SK-N-SH (cell line): ENCODE measurements around the gene BCAP31. TPM values are rescaled to one million over a fixed set of nuclear protein-coding genes. Genes with fewer than 3 reads are reported as not detected.

ENCODE experiments used
- CTCF ChIA-PET: fragments of 300-600, 350-600 bp; formaldehyde crosslinking; extraction: SDS; loops from one replicate; lab custom pipeline; 2021; lab: Yijun Ruan, JAX
- POLR2A ChIA-PET: fragments of 350-600 bp; sonication (Branson Sonifier 250); formaldehyde crosslinking; extraction: SDS; loops from one replicate; lab custom pipeline; 2020; ENCODE audit warnings: antibody characterized with exemption, inconsistent platforms; lab: Yijun Ruan, JAX
- DNase-seq: peaks from one replicate; pipeline ENCODE4 v3.0.0; 2012
- H2AFZ ChIP-seq: fragments of 200-600 bp; sonication (generic); 2 replicates; pipeline ENCODE4 v1.8.1; 2016; ENCODE audit warnings: antibody characterized with exemption, mild to moderate bottlenecking, low read depth
- H3F3A ChIP-seq: fragments of 200-600 bp; sonication (generic); replicated peaks from 2 replicates; pipeline ENCODE3; 2016; ENCODE audit warnings: antibody characterized with exemption, mild to moderate bottlenecking; ENCODE audit not compliant: insufficient read depth
- H3K27ac ChIP-seq, 2 experiments: fragments of 200-500 bp in 1 of 2; fragments of 200-600 bp in 1 of 2; sonication (Bioruptor generic) in 1 of 2; sonication (generic), shearing (Covaris generic) in 1 of 2; 2 replicates each; pipeline versions ENCODE4 v1.5.1 to v1.6.1; 2014 to 2016; ENCODE audit warnings: low read depth in 2 of 2, inconsistent platforms in 1 of 2, low read length in 1 of 2, mild to moderate bottlenecking in 1 of 2, mixed read lengths in 1 of 2
- H3K27me3 ChIP-seq: fragments of 200-600 bp; sonication (generic), shearing (Covaris generic); 2 replicates; pipeline ENCODE4 v1.6.1; 2016; ENCODE audit warnings: mixed run types; ENCODE audit not compliant: insufficient read depth
- H3K36me3 ChIP-seq, 2 experiments: fragments of 200-500 bp in 1 of 2; fragments of 200-600 bp in 1 of 2; sonication (Bioruptor generic) in 1 of 2; sonication (generic) in 1 of 2; replicated peaks in 1 of 2; 2 replicates each; pipeline versions ENCODE3 to v1.5.1; 2014 to 2016; ENCODE audit warnings: low read length in 1 of 2, mild to moderate bottlenecking in 1 of 2; ENCODE audit not compliant: insufficient read depth in 2 of 2, control insufficient read depth in 1 of 2
- H3K4me1 ChIP-seq, 2 experiments: fragments of 200-500 bp in 1 of 2; fragments of 200-600 bp in 1 of 2; sonication (Bioruptor generic) in 1 of 2; sonication (generic), shearing (Covaris generic) in 1 of 2; 2 replicates each; pipeline versions ENCODE4 v1.5.1 to v1.6.1; 2014 to 2016; ENCODE audit warnings: low read depth in 1 of 2, low read length in 1 of 2, mixed run types in 1 of 2; ENCODE audit not compliant: insufficient read depth in 2 of 2, control insufficient read depth in 1 of 2
- H3K4me2 ChIP-seq: fragments of 200-600 bp; sonication (generic), shearing (Covaris generic); 2 replicates; pipeline ENCODE4 v1.6.1; 2017; ENCODE audit warnings: mixed run types
- H3K4me3 ChIP-seq, 2 experiments: fragments of 200-500 bp in 1 of 2; fragments of 200-600 bp in 1 of 2; sonication (Bioruptor generic) in 1 of 2; sonication (generic), shearing (Covaris generic) in 1 of 2; 2 replicates each; pipeline versions ENCODE4 v1.5.1 to v1.8.1; 2014 to 2016; ENCODE audit warnings: low read depth in 2 of 2, inconsistent platforms in 1 of 2, low read length in 1 of 2, mild to moderate bottlenecking in 1 of 2, mixed read lengths in 1 of 2, moderate library complexity in 1 of 2
- H3K79me2 ChIP-seq: fragments of 200-600 bp; sonication (generic); 2 replicates; pipeline ENCODE4 v1.8.1; 2017; ENCODE audit warnings: mild to moderate bottlenecking; ENCODE audit not compliant: insufficient read depth
- H3K9ac ChIP-seq: fragments of 200-600 bp; sonication (generic); 2 replicates; pipeline ENCODE4 v1.6.1; 2017; ENCODE audit warnings: mixed run types
- H3K9me2 ChIP-seq: fragments of 200-600 bp; sonication (generic); 2 replicates; pipeline ENCODE4 v1.6.1; 2017; ENCODE audit warnings: mixed run types
- H3K9me3 ChIP-seq: fragments of 200-600 bp; sonication (generic); 2 replicates; pipeline ENCODE4 v1.6.1; 2017; ENCODE audit warnings: mixed run types, mild to moderate bottlenecking, moderate library complexity
- H4K20me1 ChIP-seq: fragments of 200-600 bp; sonication (generic); 2 replicates; pipeline ENCODE4 v1.6.1; 2017; ENCODE audit warnings: mild to moderate bottlenecking, mixed run types; ENCODE audit not compliant: insufficient read depth
- ELF1 ChIP-seq: IDR thresholded peaks from 2 replicates; pipeline ENCODE4 v1.4.0; 2012
- EP300 ChIP-seq, 2 experiments: IDR thresholded peaks; 2 replicates each; pipeline versions ENCODE4 v1.4.0 to v1.6.1; 2012; ENCODE audit warnings: borderline replicate concordance in 1 of 2, low read depth in 1 of 2, low read length in 1 of 2
- EZH2phosphoT487 ChIP-seq: fragments of 200-600 bp; sonication (generic); IDR thresholded peaks from 2 replicates; pipeline ENCODE4 v1.6.1; 2017; ENCODE audit warnings: low read depth, mixed run types, mild to moderate bottlenecking, antibody characterized with exemption, moderate library complexity, borderline replicate concordance
- FOSL2 ChIP-seq: IDR thresholded peaks from 2 replicates; pipeline ENCODE4 v1.4.0; 2012; ENCODE audit warnings: low read depth, mild to moderate bottlenecking, moderate library complexity, borderline replicate concordance
- FOXM1 ChIP-seq: IDR thresholded peaks from 2 replicates; pipeline ENCODE4 v1.4.0; 2012; ENCODE audit warnings: low read depth, mild to moderate bottlenecking
- JUND ChIP-seq: IDR thresholded peaks from 2 replicates; pipeline ENCODE4 v1.4.0; 2012
- MXI1 ChIP-seq: IDR thresholded peaks from 2 replicates; pipeline ENCODE4 v1.6.1; 2012; ENCODE audit warnings: mild to moderate bottlenecking, low read depth, low read length, improper control_type of control experiment
- NFIC ChIP-seq: IDR thresholded peaks from 2 replicates; pipeline ENCODE4 v1.4.0; 2012; ENCODE audit warnings: borderline replicate concordance
- POLR2AphosphoS5 ChIP-seq: IDR thresholded peaks from 2 replicates; pipeline ENCODE4 v1.6.1; 2012; ENCODE audit warnings: low read depth, low read length
- RAD21 ChIP-seq: IDR thresholded peaks from 2 replicates; pipeline ENCODE4 v1.6.1; 2012; ENCODE audit warnings: mild to moderate bottlenecking, low read length
- RCOR1 ChIP-seq: fragments of 150-350 bp; IDR thresholded peaks from 2 replicates; pipeline ENCODE4 v1.6.1; 2017; ENCODE audit warnings: antibody characterized with exemption, low read length
- RXRA ChIP-seq: IDR thresholded peaks from 2 replicates; pipeline ENCODE4 v1.4.0; 2012; ENCODE audit warnings: low read depth, mild to moderate bottlenecking, borderline replicate concordance
- TAF1 ChIP-seq: IDR thresholded peaks from 2 replicates; pipeline ENCODE4 v1.6.1; 2012; ENCODE audit warnings: low read depth, mild to moderate bottlenecking, low read length, moderate library complexity, borderline replicate concordance
- TCF12 ChIP-seq: IDR thresholded peaks from 2 replicates; pipeline ENCODE4 v1.4.0; 2012
- TEAD4 ChIP-seq: IDR thresholded peaks from 2 replicates; pipeline ENCODE4 v1.4.0; 2012; ENCODE audit warnings: mild to moderate bottlenecking, borderline replicate concordance; ENCODE audit not compliant: insufficient read depth
- YY1 ChIP-seq: IDR thresholded peaks from 2 replicates; pipeline ENCODE4 v1.4.0; 2012; ENCODE audit warnings: low read depth, mild to moderate bottlenecking
- WGBS: methylation state at CpG from one replicate; pipeline ENCODE4 v1.1.6; 2017; ENCODE audit warnings: low lambda C conversion rate; 5-methylcytosine and 5-hydroxymethylcytosine counted together
- polyA plus RNA-seq, 3 experiments: library from polyadenylated mRNA; depleted of rRNA; stranded (reverse); fragments of >200 nt; gene quantifications; 2 replicates each; pipeline ENCODE4 v1.2.3, GENCODE V29; 2012
- TF ChIP-seq, protein P1 (sequence below): IDR thresholded peaks from 2 replicates; pipeline ENCODE4 v1.6.1; 2012; ENCODE audit warnings: mild to moderate bottlenecking, low read depth, low read length, moderate library complexity
- TF ChIP-seq, protein P2 (sequence below): fragments of 150-350 bp; IDR thresholded peaks from 2 replicates; pipeline ENCODE4 v1.6.1; 2016; ENCODE audit warnings: mild to moderate bottlenecking, low read depth, low read length
- TF ChIP-seq, protein P3 (sequence below): IDR thresholded peaks from 2 replicates; pipeline ENCODE4 v1.4.0; 2012; ENCODE audit warnings: low read depth, borderline replicate concordance
- TF ChIP-seq, protein P4 (sequence below): IDR thresholded peaks from 2 replicates; pipeline ENCODE4 v1.4.0; 2012; ENCODE audit warnings: low read depth

BCAP31 gene
- polyA plus RNA-seq, 1 of the 3 experiments (the other 2 are of a cell fraction): 173 TPM

DNA sequence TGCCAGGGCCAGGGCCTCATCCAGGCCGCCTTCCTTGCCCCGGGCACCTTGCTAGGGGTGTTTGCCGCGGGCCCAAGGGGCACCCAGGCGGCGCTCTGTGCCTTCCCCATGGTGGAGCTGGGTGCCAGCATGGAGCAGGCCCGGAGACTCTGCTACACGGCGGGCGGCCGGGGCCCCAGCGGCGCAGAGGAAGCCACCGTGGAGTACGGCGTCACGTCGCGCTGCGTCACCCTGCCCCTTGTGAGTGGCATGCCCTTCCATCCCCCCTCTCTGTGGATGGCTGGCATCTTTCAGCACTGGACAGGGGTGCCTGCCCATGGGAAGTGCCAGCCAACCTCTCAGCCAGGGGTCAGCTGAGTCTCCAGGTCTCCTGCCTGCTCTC lies 43.5 kb upstream of the BCAP31 start:
- Histone ChIP-seq H3K27me3 (no peaks in the 10 kb centered on the region), H3F3A (no peaks in the 10 kb centered on the region), H3K4me3 (no peak overlapping the region), H3K4me2 (no peak overlapping the region), H3K9me2 (no peaks in the 10 kb centered on the region), H3K27ac (no peak overlapping the region), H3K36me3 (peaks cover 0 to 4% of the 10 kb centered on the region in 2 experiments), H4K20me1 (peaks cover 9% of the 10 kb centered on the region; the same call in 1 of the 2 replicates), H2AFZ (no peak overlapping the region), H3K9me3 (no peaks in the 10 kb centered on the region), H3K79me2 (peaks cover 6% of the 10 kb centered on the region; the same call in 1 of the 2 replicates), H3K4me1 (peaks cover 2 to 27% of the 10 kb centered on the region in 2 experiments; a peak in 1 of 4 replicates), H3K9ac (no peak overlapping the region)
- POLR2A ChIA-PET: no interaction called here
- CTCF ChIA-PET: interaction anchor here (2.1 to 10.2 kb wide), 2 partner anchors 10 to 181 kb away, joined by 8 to 134 read pairs; partner anchors contain the start of gene RENBP
- WGBS: no CpG with 5 or more reads among the region's 20 CpGs
- TF ChIP-seq, protein P1, sequence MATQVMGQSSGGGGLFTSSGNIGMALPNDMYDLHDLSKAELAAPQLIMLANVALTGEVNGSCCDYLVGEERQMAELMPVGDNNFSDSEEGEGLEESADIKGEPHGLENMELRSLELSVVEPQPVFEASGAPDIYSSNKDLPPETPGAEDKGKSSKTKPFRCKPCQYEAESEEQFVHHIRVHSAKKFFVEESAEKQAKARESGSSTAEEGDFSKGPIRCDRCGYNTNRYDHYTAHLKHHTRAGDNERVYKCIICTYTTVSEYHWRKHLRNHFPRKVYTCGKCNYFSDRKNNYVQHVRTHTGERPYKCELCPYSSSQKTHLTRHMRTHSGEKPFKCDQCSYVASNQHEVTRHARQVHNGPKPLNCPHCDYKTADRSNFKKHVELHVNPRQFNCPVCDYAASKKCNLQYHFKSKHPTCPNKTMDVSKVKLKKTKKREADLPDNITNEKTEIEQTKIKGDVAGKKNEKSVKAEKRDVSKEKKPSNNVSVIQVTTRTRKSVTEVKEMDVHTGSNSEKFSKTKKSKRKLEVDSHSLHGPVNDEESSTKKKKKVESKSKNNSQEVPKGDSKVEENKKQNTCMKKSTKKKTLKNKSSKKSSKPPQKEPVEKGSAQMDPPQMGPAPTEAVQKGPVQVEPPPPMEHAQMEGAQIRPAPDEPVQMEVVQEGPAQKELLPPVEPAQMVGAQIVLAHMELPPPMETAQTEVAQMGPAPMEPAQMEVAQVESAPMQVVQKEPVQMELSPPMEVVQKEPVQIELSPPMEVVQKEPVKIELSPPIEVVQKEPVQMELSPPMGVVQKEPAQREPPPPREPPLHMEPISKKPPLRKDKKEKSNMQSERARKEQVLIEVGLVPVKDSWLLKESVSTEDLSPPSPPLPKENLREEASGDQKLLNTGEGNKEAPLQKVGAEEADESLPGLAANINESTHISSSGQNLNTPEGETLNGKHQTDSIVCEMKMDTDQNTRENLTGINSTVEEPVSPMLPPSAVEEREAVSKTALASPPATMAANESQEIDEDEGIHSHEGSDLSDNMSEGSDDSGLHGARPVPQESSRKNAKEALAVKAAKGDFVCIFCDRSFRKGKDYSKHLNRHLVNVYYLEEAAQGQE: peak; percentile 72; the same call in 1 of the 2 replicates
- TF ChIP-seq EZH2phosphoT487: no peak
- DNase-seq: peak; percentile 27

DNA sequence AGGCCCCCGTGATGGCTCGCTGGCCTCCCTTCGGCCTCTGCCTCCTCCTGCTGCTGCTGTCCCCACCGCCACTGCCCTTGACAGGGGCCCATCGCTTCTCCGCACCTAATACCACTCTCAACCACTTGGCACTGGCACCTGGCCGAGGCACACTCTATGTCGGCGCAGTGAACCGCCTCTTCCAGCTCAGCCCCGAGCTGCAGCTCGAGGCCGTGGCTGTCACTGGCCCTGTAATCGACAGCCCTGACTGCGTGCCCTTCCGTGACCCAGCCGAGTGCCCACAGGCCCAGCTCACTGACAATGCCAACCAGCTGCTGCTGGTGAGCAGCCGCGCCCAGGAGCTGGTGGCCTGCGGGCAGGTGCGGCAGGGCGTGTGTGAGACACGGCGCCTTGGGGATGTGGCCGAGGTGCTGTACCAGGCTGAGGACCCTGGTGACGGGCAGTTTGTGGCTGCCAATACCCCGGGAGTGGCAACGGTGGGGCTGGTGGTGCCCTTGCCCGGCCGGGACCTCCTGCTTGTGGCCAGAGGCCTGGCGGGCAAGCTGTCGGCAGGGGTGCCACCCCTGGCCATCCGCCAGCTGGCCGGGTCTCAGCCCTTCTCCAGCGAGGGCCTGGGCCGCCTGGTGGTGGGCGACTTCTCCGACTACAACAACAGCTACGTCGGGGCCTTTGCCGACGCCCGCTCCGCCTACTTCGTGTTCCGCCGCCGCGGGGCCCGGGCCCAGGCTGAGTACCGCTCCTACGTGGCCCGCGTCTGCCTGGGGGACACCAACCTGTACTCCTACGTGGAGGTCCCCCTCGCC lies 42.9 kb upstream of the BCAP31 start:
- DNase-seq: peak; percentile 38
- 48% methylated on average over 16 of the region's 56 CpGs for WGBS
- TF ChIP-seq RXRA: no peak
- TF ChIP-seq, protein P2, sequence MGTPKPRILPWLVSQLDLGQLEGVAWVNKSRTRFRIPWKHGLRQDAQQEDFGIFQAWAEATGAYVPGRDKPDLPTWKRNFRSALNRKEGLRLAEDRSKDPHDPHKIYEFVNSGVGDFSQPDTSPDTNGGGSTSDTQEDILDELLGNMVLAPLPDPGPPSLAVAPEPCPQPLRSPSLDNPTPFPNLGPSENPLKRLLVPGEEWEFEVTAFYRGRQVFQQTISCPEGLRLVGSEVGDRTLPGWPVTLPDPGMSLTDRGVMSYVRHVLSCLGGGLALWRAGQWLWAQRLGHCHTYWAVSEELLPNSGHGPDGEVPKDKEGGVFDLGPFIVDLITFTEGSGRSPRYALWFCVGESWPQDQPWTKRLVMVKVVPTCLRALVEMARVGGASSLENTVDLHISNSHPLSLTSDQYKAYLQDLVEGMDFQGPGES: no peak
- TF ChIP-seq RAD21: no peak
- no peak for TF ChIP-seq TAF1
- TF ChIP-seq RCOR1: no peak
- TF ChIP-seq POLR2AphosphoS5: no peak
- TF ChIP-seq FOXM1: no peak
- TF ChIP-seq FOSL2: no peak
- TF ChIP-seq, protein P3, sequence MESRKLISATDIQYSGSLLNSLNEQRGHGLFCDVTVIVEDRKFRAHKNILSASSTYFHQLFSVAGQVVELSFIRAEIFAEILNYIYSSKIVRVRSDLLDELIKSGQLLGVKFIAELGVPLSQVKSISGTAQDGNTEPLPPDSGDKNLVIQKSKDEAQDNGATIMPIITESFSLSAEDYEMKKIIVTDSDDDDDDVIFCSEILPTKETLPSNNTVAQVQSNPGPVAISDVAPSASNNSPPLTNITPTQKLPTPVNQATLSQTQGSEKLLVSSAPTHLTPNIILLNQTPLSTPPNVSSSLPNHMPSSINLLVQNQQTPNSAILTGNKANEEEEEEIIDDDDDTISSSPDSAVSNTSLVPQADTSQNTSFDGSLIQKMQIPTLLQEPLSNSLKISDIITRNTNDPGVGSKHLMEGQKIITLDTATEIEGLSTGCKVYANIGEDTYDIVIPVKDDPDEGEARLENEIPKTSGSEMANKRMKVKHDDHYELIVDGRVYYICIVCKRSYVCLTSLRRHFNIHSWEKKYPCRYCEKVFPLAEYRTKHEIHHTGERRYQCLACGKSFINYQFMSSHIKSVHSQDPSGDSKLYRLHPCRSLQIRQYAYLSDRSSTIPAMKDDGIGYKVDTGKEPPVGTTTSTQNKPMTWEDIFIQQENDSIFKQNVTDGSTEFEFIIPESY: no peak
- TF ChIP-seq JUND: no peak
- TF ChIP-seq NFIC: no peak
- no peak for TF ChIP-seq TEAD4
- no peak for TF ChIP-seq EP300 (IDR thresholded peaks at IDR 0.05; ENCODE audit: borderline replicate concordance in 1 of 2, low read depth in 1 of 2, low read length in 1 of 2)
- no peak for TF ChIP-seq YY1
- TF ChIP-seq TCF12: no peak
- no peak for TF ChIP-seq ELF1
- TF ChIP-seq, protein P4, sequence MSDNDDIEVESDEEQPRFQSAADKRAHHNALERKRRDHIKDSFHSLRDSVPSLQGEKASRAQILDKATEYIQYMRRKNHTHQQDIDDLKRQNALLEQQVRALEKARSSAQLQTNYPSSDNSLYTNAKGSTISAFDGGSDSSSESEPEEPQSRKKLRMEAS: no peak
- TF ChIP-seq MXI1: no peak

More for the DNA sequence above, 42.9 kb upstream of the BCAP31 start:
- Histone ChIP-seq H3K36me3 (peaks cover 0 to 4% of the 10 kb centered on the region in 2 experiments), H3K79me2 (peaks cover 6% of the 10 kb centered on the region; the same call in 1 of the 2 replicates), H2AFZ (no peak overlapping the region), H4K20me1 (peaks cover 9% of the 10 kb centered on the region; the same call in 1 of the 2 replicates), H3K9ac (no peak overlapping the region), H3K27me3 (no peaks in the 10 kb centered on the region), H3K4me1 (peaks cover 2 to 27% of the 10 kb centered on the region in 2 experiments; a peak in 1 of 4 replicates), H3K9me2 (no peaks in the 10 kb centered on the region), H3F3A (no peaks in the 10 kb centered on the region), H3K9me3 (no peaks in the 10 kb centered on the region), H3K4me2 (peak overlapping the region; percentile 79; the same call in 1 of the 2 replicates), H3K27ac (0 out of 4 replicates have a peak overlapping the region, but pooled peaks of 1 of the 2 experiments have one; percentile 1), H3K4me3 (no peak overlapping the region)
- POLR2A ChIA-PET: interaction anchor here (1.1 kb wide), 1 partner anchor 204 kb away, joined by 3 read pairs; no protein-coding TSS in a partner anchor
- CTCF ChIA-PET: interaction anchor here (1.0 to 10.2 kb wide), 4 partner anchors 11 to 181 kb away, joined by 3 to 134 read pairs (median 6); partner anchors contain the start of gene RENBP
